Adipocyte (in vitro differentiated cells): ENCODE measurements around the gene RUNX1.

Source experiments
- DNase-seq: peaks from one replicate; pipeline ENCODE4 v3.0.0-alpha.2; 2015; ENCODE audit warnings: low read depth
- H3K27me3 ChIP-seq: replicated peaks from 2 replicates; pipeline ENCODE4 v1.7.0; 2013; ENCODE audit warnings: mild to moderate bottlenecking, low read length, moderate library complexity; ENCODE audit not compliant: control insufficient read depth, insufficient read depth
- H3K36me3 ChIP-seq: 2 replicates; pipeline ENCODE4 v1.7.0; 2013; ENCODE audit warnings: low read length, mild to moderate bottlenecking, moderate library complexity; ENCODE audit not compliant: control insufficient read depth, insufficient read depth, severe bottlenecking
- H3K4me1 ChIP-seq: 2 replicates; pipeline ENCODE4 v1.7.0; 2013; ENCODE audit warnings: mild to moderate bottlenecking, low read length, moderate library complexity; ENCODE audit not compliant: control insufficient read depth, insufficient read depth
- H3K4me3 ChIP-seq: 2 replicates; pipeline ENCODE4 v1.7.0; 2013; ENCODE audit warnings: mild to moderate bottlenecking, low read length, moderate library complexity
- H3K9ac ChIP-seq: 2 replicates; pipeline ENCODE4 v1.7.0; 2013; ENCODE audit warnings: mild to moderate bottlenecking, low read length, moderate library complexity
- H3K9me3 ChIP-seq: 2 replicates; pipeline ENCODE4 v1.7.0; 2013; ENCODE audit warnings: mild to moderate bottlenecking, low read length, moderate library complexity; ENCODE audit not compliant: control insufficient read depth

RUNX1 gene

GRCh38 chr21:35035116-35035515 is 14.0 kb downstream of the RUNX1 start:
- H3K9ac ChIP-seq, result no peak overlapping the region
- H3K9me3 ChIP-seq, result no peaks in the 10 kb centered on the region
- no peak overlapping the region for H3K4me3 ChIP-seq
- H3K27me3 ChIP-seq, result no peaks in the 10 kb centered on the region
- no peaks in the 10 kb centered on the region for H3K4me1 ChIP-seq
- H3K36me3 ChIP-seq, result no peaks in the 10 kb centered on the region
- no peak for DNase-seq

- Histone ChIP-seq H3K4me3 (no peak overlapping the region), H3K27me3 (no peaks in the 10 kb centered on the region), H3K36me3 (no peaks in the 10 kb centered on the region), H3K9ac (no peak overlapping the region), H3K4me1 (no peaks in the 10 kb centered on the region), H3K9me3 (no peaks in the 10 kb centered on the region)
- no peak for DNase-seq
These were observed 14.7 kb downstream of the RUNX1 start for GRCh38 chr21:35034203-35034926.

DNA sequence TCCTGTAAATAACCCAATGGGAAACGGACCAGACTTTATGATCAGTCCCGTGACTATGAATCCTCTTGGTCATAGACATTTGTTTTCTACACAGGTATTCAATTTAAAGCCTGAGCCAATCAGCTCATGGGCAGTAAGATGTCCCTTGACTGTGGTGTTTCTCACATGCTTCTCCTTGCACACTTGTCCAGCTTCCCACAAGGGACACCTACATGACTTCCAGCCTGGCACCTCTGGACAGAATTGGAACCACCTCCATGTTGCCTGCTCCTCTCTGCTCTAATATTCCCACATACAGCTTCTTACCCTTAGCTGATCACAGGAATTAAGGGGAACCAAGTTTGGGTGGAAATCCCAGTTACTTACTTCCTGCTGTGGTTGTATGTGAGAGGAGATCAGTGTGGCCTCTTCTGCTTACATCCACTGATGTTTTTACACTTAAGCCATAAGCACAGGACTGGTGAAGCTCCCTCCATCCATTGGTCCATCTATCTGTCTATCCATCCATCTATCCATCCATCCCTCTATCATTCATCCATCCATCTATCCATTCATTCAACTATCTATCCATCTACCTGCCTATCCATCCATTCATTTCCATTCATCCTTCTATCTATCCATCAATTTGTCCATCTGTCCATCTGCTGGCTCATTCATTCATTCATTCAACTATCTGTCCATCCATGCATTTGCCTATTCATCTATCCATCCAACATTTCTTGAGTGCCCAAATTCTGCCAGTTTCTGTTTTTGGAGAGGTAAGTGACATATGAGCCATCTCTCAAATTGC is 16.4 kb downstream of the RUNX1 start:
- Histone ChIP-seq H3K9me3 (no peaks in the 10 kb centered on the region), H3K27me3 (no peaks in the 10 kb centered on the region), H3K9ac (no peak overlapping the region), H3K4me3 (no peak overlapping the region), H3K36me3 (no peaks in the 10 kb centered on the region), H3K4me1 (no peaks in the 10 kb centered on the region)
- DNase-seq, result no peak

DNA sequence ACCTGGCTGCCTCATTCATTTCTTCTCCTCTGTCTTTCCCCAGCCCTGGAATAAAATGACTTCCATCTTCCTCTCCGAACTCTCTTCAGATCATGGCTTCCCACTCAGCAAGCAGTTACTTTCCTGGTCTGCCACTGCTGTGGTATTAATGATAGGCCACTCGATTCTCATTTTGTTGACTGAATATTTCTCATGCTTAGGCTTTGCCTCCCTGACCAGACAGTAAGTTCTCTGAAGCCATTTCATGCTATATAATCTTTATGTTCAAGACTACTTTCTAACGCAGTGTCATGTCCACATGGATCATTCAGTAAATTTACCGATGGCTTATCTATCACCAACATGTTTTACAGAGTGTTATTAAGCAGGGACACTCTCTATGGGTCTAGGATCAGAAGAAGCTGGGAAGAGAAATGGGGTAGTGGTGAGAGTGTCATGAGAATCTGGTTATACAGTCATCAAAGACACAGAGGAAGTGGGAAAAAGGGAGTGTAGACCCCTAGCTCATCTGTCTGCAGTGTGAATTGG is 20.6 kb downstream of the RUNX1 start:
- no peak for DNase-seq

DNA sequence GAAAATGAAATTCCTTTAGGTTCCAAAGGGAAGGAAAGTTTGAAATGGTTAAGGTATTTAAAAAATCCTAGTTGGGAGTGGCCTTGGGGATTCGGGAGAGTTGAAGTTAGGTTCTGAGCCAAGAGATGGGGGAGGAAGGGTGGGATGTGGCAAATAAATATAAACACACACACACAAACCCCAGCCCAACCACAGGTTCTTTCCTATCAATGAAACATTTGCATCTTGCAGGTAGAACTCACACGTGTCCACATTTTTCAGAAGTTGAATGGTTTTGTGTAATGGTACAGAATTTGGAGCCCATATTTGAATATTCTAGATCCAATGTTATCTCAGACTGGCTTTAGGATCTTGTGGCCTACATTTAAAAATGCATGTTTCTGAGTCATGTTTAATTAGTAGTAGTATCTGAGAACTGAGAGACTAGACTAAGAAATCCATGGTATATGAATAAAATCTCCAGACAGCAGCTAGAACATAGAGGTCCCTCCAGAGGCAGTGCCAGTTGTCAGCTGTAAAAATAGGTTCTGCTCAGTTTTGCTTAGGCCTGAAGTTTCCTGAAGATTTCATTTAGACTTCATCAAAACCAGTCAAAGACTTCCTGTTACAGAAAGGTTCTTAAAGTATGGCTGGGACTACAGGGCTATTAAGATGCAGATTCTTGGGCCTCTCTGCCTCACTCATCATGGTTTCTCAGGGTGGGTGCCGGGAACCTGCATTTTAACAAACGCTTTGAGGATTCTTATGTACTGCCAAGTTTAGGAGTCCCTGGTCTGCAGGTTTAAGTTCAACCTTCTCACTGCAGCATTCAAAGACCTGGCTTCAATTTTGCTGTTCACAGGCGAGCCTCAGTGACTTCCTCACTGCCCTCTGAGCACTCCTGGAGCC is 21.3 kb downstream of the RUNX1 start:
- H3K4me1 ChIP-seq, result peaks cover 6% of the 10 kb centered on the region
- DNase-seq, result no peak
- H3K27me3 ChIP-seq, result no peaks in the 10 kb centered on the region
- H3K36me3 ChIP-seq, result no peaks in the 10 kb centered on the region
- H3K9me3 ChIP-seq, result peaks cover 4% of the 10 kb centered on the region
- no peak overlapping the region for H3K9ac ChIP-seq
- no peak overlapping the region for H3K4me3 ChIP-seq

More for the DNA sequence above, 20.6 kb downstream of the RUNX1 start:
- Histone ChIP-seq H3K36me3 (no peaks in the 10 kb centered on the region), H3K9me3 (peaks cover 4% of the 10 kb centered on the region), H3K27me3 (no peaks in the 10 kb centered on the region), H3K9ac (no peak overlapping the region), H3K4me1 (peaks cover 6% of the 10 kb centered on the region), H3K4me3 (no peak overlapping the region)

- Histone ChIP-seq H3K27me3 (no peaks in the 10 kb centered on the region), H3K36me3 (no peaks in the 10 kb centered on the region), H3K4me3 (peak overlapping the region; percentile 62), H3K4me1 (peaks cover 9% of the 10 kb centered on the region), H3K9ac (peak overlapping the region; percentile 65), H3K9me3 (peaks cover 4% of the 10 kb centered on the region)
- DNase-seq, result no peak
These were observed 22.2 kb downstream of the RUNX1 start for GRCh38 chr21:35026617-35027562.

- peaks cover 16% of the 10 kb centered on the region for H3K4me1 ChIP-seq
- no peak overlapping the region for H3K9ac ChIP-seq
- H3K9me3 ChIP-seq, result peaks cover 4% of the 10 kb centered on the region
- no peak for DNase-seq
- H3K27me3 ChIP-seq, result no peaks in the 10 kb centered on the region
- H3K4me3 ChIP-seq, result no peak overlapping the region
- no peaks in the 10 kb centered on the region for H3K36me3 ChIP-seq
These were observed 23.0 kb downstream of the RUNX1 start for GRCh38 chr21:35026153-35026500.

DNA sequence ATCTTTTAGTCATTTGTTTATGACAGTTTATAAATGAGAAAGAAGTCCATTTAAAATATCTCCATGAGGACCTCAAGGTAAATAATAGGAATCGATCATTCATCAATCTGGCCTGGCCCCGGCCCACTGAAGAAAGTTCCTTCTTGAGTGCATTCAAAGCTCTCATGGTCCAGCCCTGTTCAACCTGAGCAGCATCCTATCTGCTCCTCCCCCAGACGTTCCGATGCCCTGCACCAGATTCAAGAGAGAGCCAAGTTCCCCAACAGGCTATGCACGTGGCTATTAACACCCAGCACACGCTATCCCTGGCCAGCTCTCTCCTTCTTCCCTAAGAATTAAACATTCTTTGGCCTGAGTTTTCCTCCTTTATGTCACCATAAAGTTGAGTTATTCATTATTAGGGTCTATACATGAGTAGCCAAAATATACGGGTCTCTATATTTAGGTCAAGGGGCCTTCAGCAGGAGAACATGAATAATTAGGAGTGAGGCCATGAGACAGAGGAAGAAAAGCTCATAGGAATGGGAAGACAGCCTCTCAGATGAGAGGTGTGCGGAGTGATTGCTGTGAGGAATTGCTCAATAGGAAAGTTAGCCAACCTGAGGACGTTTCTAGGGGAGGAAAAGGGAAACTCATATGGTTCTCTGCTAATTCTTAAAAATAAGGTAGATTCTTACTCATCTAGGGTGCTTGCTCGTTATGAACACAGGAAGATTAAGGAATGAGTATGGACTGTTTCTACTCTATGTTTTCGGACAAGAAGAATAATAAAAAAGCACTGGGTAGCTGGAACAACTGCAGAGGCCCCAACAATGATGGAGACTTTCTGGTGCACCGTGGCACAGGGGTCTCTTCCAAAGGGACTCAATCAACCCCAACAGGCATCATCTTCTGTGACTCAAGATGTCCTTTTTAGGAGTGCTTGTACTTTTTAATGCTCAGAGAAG is 23.6 kb downstream of the RUNX1 start:
- no peak overlapping the region for H3K9ac ChIP-seq
- H3K27me3 ChIP-seq, result no peaks in the 10 kb centered on the region
- peaks cover 16% of the 10 kb centered on the region for H3K4me1 ChIP-seq
- H3K9me3 ChIP-seq, result peaks cover 4% of the 10 kb centered on the region
- DNase-seq, result no peak
- no peak overlapping the region for H3K4me3 ChIP-seq
- no peaks in the 10 kb centered on the region for H3K36me3 ChIP-seq

DNA sequence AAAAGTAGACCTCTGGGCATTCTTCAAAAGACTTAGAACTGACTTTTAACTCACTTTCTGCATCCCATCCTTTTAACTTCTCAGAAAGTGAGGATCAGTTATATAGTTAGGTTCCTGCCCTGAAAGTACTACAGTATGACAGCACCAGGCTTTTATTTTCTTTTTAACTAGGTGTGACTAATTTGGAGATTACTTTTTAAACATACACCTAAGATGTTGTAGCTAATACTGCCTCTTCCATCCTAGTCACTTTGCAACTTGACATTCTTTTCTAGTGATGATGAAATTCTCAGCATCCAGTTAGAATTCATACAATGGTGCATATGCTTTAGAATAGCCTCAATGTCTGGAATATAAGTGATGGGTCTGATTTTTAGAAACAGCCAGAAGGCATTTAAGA is 24.6 kb downstream of the RUNX1 start:
- H3K4me3 ChIP-seq, result no peak overlapping the region
- no peak for DNase-seq
- no peak overlapping the region for H3K9ac ChIP-seq
- H3K9me3 ChIP-seq, result peaks cover 4% of the 10 kb centered on the region
- H3K4me1 ChIP-seq, result peaks cover 16% of the 10 kb centered on the region
- no peaks in the 10 kb centered on the region for H3K27me3 ChIP-seq
- no peaks in the 10 kb centered on the region for H3K36me3 ChIP-seq
